Omental fat pad (tissue), 4 donors: ENCODE data around the gene ISLR. TPM values are rescaled to one million over a fixed set of nuclear protein-coding genes. Genes with fewer than 3 reads are reported as not detected.
A peak's percentile ranks its signal among the peaks of the same experiment; 100 is the strongest.

Source experiments
- ATAC-seq: fragments of 150-250 bp; one replicate; pipeline ENCODE4 v1.9.1; 2016; ENCODE audit warnings: mild to moderate bottlenecking, moderate library complexity; ENCODE audit not compliant: low FRiP score
- DNase-seq: peaks from one replicate; pipeline ENCODE4 v3.0.0-alpha.2; 2019; ENCODE audit warnings: low spot score
- total RNA-seq, 4 donors: library from RNA; depleted of rRNA; stranded (reverse); fragments of >200 nt; gene quantifications; one replicate each; pipeline ENCODE4 v1.1.0, GENCODE V29; 2016
- TF ChIP-seq, protein P1 (sequence below), 3 donors: fragments of 450-650 bp; IDR thresholded peaks; one replicate each; pipeline ENCODE4 v1.5.1; 2016 to 2017; ENCODE audit warnings: antibody characterized with exemption in 3 of 3, mild to moderate bottlenecking in 3 of 3, moderate library complexity in 2 of 3

Gene ISLR, protein sequence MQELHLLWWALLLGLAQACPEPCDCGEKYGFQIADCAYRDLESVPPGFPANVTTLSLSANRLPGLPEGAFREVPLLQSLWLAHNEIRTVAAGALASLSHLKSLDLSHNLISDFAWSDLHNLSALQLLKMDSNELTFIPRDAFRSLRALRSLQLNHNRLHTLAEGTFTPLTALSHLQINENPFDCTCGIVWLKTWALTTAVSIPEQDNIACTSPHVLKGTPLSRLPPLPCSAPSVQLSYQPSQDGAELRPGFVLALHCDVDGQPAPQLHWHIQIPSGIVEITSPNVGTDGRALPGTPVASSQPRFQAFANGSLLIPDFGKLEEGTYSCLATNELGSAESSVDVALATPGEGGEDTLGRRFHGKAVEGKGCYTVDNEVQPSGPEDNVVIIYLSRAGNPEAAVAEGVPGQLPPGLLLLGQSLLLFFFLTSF
- total RNA-seq = 100 to 1,000 TPM in 1 of 4 donors, 10 to 100 TPM in 3; 30.6 to 110 (median 65.5) TPM

GRCh38 chr15:74173380-74174218, at the start of gene ISLR:
Gene ISLR, plus strand, starts transcription at chr15:74173710. Its CDS starts 1,149 bp downstream, at chr15:74174859.
- TF ChIP-seq, protein P1, sequence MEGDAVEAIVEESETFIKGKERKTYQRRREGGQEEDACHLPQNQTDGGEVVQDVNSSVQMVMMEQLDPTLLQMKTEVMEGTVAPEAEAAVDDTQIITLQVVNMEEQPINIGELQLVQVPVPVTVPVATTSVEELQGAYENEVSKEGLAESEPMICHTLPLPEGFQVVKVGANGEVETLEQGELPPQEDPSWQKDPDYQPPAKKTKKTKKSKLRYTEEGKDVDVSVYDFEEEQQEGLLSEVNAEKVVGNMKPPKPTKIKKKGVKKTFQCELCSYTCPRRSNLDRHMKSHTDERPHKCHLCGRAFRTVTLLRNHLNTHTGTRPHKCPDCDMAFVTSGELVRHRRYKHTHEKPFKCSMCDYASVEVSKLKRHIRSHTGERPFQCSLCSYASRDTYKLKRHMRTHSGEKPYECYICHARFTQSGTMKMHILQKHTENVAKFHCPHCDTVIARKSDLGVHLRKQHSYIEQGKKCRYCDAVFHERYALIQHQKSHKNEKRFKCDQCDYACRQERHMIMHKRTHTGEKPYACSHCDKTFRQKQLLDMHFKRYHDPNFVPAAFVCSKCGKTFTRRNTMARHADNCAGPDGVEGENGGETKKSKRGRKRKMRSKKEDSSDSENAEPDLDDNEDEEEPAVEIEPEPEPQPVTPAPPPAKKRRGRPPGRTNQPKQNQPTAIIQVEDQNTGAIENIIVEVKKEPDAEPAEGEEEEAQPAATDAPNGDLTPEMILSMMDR (IDR thresholded peaks at IDR 0.05) = no peak
- no peak for ATAC-seq
- DNase-seq = no peak

GRCh38 chr15:74124196-74124595, 49.3 kb upstream of the ISLR start:
- ATAC-seq = no peak
- TF ChIP-seq, protein P1 (IDR thresholded peaks at IDR 0.05) = no peak
- no peak for DNase-seq

DNA sequence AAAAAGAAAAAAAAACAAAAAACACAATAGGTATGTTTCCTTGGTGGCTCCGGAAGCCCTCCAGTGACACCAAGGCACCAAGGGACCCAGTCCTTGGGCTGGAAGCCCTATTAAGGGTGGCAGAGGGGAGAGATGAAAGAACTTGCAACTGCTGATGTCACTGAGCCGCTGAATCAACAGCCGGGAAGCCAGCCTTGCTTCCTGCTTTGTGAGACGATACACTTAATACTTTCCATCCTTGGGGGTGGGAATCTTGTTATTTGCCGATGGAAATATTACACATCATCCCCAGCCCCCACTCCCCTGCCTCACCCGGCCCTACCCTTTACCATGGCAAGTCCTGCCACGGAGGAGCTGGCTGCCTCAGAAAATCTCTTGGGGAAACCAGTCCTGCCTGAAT, 48.8 kb upstream of the ISLR start:
- TF ChIP-seq, protein P1 (IDR thresholded peaks at IDR 0.05) = no peak
- ATAC-seq (no peak), DNase-seq (no peak)

GRCh38 chr15:74127255-74127953, 46.1 kb upstream of the ISLR start:
- ATAC-seq (peak; percentile 82), DNase-seq (peak; percentile 90)
- TF ChIP-seq, protein P1 (IDR thresholded peaks at IDR 0.05) = peak in 2 of 3 donors; percentile 82 to 96

DNA sequence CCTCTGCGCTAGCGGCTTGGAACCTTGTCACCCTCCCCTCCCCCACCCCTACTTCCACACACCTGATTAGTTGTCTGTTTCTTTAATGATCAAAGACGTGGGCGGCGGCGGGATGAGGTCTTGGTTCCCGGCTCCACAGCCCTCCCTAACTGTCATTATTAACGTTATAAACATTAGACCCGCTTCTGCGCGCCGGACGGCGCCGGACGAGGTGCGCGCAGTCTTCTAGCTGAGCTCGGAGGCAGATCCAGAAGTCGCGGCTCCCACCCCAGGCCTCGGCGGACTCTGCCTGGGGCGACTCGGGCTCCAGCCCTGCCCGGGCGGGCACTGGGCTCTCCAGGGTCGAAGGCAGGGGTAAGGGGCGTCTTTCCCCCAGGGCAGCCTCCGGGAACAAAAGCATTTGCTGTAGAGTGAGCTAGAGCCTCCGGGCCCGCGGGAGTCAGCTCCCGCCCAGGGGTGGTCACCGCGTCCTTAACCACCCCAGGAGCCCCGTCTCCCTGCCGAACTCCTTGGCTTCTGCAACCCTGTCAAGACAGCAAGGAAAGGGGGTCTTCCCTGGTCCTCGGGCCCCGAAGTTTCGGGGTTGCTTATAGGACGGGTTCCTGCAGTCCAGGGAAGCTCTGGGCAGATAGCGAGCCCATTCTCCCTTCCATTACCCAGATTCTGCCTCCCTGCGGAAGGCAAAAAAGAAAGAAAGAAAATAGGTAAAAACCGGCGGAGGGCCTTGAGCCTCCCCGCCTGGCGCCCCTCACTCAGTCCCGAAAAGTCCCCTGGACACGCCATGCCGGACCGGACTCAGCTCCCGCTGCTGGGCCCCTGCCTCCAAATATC, 45.3 kb upstream of the ISLR start:
- ATAC-seq = no peak
- DNase-seq = no peak
- TF ChIP-seq, protein P1 (IDR thresholded peaks at IDR 0.05) = no peak
